Prostate gland (tissue), 2 donors: ENCODE data around the gene S1PR4.

Experiments
- CTCF ChIP-seq, 4 experiments: fragments of 200-600 bp in 2 of 4; fragments of 450-650 bp in 2 of 4; sonication (generic) in 2 of 4; IDR thresholded peaks; 1 replicate in 3 of 4; 2 replicates in 1 of 4; pipeline ENCODE4 v1.5.1; 2016 to 2019; ENCODE audit warnings: antibody characterized with exemption in 4 of 4, mild to moderate bottlenecking in 2 of 4, moderate library complexity in 2 of 4
- POLR2AphosphoS5 ChIP-seq: sonication (generic); formaldehyde crosslinking; IDR thresholded peaks from one replicate; pipeline ENCODE4 v1.6.1; 2017; ENCODE audit warnings: antibody characterized with exemption

GRCh38 chr19:3194106-3195087 is 15.8 kb downstream of the S1PR4 start:
- no peak for TF ChIP-seq CTCF (IDR thresholded peaks at IDR 0.05)
- no peak for TF ChIP-seq POLR2AphosphoS5
